GM12873 (cell line): Measurements from ENCODE around the gene DOCK8.
"Not testable (repeated sequence)": the region's sequence is repeated elsewhere in the genome, so short reads cannot be mapped to it uniquely, and the experiment has no call there.

Experiments used
- TF ChIP-seq, protein P1 (sequence below): IDR thresholded peaks from 2 replicates; pipeline ENCODE4 v1.5.1; 2012; ENCODE audit warnings: low read depth, mild to moderate bottlenecking, moderate library complexity, low read length, control low read depth; ENCODE audit not compliant: insufficient read depth; ENCODE audit errors: missing control alignments

The DOCK8 gene

DNA sequence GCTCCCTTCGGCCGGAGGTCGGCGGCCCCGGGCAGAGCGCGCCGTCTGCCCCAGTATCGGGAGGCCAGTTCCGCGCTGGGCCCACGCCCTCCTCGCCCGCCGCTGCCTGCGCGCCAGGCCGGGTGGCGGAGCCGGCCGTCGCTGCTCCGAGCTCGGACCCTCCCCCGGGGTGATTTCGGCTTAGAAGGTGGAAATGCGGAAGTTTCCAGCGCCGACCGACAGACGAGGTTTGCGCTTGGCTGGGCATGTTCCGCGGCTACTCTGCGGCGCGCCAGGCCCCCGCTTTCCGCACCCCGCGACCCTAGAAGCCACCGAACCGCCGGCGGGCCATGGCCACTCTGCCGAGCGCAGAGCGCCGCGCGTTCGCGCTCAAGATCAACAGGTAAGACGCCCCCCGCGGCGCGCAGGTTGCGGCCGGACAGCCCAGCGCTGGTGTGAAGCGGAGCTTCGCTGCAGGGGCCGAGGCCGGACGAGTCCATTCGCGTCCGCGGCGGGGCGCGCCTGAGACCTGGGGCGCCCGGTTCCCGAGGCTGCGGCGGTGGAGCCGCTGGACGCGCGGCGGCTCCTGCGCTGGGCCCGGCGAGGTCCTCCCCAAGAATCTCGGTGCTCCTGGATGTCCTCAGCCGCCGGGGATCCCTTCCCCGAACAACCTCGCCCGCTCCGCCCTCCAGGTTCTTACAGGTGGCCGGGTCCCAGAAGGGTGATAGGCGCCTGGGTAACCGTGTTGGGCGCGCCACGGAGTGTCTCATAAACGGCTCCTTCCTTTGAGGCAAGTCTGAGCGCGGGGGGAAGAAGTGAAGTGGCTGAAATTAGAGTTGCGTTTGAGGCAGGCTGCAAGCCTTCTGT, at the start of gene DOCK8:
DOCK8 (plus strand) TSS at position 218 of the 846 bp plus-strand sequence; CDS start at position 330, 112 bp downstream.
- TF ChIP-seq, protein P1, sequence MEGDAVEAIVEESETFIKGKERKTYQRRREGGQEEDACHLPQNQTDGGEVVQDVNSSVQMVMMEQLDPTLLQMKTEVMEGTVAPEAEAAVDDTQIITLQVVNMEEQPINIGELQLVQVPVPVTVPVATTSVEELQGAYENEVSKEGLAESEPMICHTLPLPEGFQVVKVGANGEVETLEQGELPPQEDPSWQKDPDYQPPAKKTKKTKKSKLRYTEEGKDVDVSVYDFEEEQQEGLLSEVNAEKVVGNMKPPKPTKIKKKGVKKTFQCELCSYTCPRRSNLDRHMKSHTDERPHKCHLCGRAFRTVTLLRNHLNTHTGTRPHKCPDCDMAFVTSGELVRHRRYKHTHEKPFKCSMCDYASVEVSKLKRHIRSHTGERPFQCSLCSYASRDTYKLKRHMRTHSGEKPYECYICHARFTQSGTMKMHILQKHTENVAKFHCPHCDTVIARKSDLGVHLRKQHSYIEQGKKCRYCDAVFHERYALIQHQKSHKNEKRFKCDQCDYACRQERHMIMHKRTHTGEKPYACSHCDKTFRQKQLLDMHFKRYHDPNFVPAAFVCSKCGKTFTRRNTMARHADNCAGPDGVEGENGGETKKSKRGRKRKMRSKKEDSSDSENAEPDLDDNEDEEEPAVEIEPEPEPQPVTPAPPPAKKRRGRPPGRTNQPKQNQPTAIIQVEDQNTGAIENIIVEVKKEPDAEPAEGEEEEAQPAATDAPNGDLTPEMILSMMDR, result peak; percentile 67

- TF ChIP-seq, protein P1, result not testable (repeated sequence)
Observed at GRCh38 chr9:178970-179383, 35.7 kb upstream of the DOCK8 start, which contains the start of gene ZNG1A. ZNG1A (minus strand) TSS chr9:179056; CDS start chr9:178969, 87 bp downstream.

GRCh38 chr9:206481-206880, 8.2 kb upstream of the DOCK8 start:
- TF ChIP-seq, protein P1, result no peak

GRCh38 chr9:209143-209758, 5.4 kb upstream of the DOCK8 start:
- TF ChIP-seq, protein P1, result no peak

DNA sequence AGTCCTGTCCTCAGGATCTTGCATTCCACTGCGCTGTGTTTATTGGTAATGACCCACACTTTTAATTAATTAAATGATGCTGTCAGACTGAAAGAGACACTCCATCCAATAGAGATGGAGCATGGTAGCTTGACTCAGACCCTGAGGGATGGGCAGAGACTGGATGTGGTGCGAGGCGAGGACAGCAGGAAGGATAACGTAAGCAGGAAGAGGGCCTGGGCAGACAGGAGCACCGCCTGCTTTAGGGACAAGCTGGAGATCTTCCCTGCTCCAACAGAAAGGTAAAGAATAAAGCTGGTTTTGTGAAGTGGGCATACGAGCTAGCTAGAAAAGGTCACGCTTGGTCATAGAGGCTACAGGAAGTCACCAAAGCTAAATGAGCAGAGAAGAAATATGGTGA, 3.6 kb upstream of the DOCK8 start:
- TF ChIP-seq, protein P1, result no peak

- TF ChIP-seq, protein P1, result no peak
Observed at GRCh38 chr9:211557-211956, 3.1 kb upstream of the DOCK8 start.

DNA sequence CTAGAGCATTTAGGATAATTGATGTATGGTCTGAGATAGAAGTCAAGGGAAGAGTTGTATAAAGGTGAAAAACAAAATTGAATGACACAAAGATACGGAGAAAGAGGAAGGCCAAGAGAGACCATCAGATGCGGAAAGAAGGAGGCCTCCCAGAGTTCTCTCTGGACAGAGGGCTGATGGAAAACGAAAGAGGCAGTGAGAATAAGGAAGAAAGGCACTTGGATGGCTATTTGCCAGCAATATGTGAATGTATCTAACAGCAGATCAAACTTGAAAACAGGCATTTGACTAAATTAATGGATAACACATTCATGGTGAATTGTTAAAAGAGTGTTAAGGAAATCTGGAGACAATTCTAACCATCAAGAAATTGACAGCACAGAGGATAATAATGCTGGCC, 2.4 kb upstream of the DOCK8 start:
- TF ChIP-seq, protein P1, result no peak
